HCT116 (cell line): ENCODE data around the gene CAPRIN1. TPM values are rescaled to one million over a fixed set of nuclear protein-coding genes. Genes with fewer than 3 reads are reported as not detected.

ENCODE experiments used
- SP1 ChIP-seq: IDR thresholded peaks from 2 replicates; pipeline ENCODE4 v1.6.1; 2012; ENCODE audit warnings: low read depth
- total RNA-seq: library from RNA; stranded (reverse); gene quantifications from one replicate; pipeline ENCODE4 v1.2.1, GENCODE V29; 2021; ENCODE audit not compliant: unreplicated experiment

The CAPRIN1 gene
- total RNA-seq, 1 experiment from 2014 or later = 285 TPM

- TF ChIP-seq SP1 = no peak
Observed at GRCh38 chr11:34150494-34151151, 99.1 kb downstream of the CAPRIN1 start (continued).

Other genes starting within 250 kb of the CAPRIN1 start
- gene LMO2, start 159.7 kb upstream of the CAPRIN1 start, total RNA-seq = 2.8 TPM
- 101 TPM for gene NAT10, start 53.9 kb downstream of the CAPRIN1 start, total RNA-seq